Measurements from ENCODE around the gene PTH2.
A peak's percentile ranks its signal among the peaks of the same experiment; 100 is the strongest.

PTH2 gene

DNA sequence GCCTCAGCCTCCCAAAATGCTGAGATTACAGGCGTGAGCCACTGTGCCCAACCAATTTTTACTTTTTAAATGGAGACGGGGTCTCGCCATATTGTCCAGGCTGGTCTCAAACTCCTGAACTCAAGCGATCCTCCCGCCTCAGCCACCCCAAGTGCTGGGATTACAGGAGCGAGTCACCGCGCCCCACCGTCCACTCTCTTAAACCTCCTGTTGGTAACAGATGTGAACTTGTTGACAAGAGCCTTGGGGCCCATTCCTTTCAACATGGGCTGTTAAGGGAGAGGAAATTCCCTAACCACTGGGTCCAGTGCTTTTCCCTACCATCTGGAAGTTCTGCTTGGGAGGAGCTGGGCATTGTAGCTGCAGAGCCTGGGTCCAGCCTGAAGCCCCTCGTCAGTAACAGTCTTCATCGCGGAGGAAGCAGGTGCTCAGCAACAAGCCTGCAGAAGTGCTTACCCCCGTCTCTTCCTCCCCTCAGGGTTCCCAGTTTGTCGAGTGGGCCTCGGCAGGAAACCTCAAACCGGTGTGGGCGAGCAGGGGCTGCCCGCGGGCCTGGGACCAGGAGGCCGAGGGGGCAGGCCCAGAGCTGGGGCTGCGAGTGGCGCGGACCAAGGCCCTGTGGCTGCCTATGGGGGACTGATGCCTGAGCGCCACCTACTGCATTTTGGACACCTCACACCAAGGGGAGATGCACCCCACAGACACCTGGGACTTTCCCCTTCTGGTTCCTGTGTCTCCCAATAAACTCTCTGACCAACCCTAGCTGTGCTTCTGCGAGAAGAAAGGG is 46.8 kb upstream of the PTH2 start:
- no peak overlapping the region for H2AFZ ChIP-seq (ENCODE audit: low read length)
- no peaks in the 10 kb centered on the region for H3K27me3 ChIP-seq (ENCODE audit: insufficient read depth, low read length)
- H3K9me2 ChIP-seq (ENCODE audit: low read depth, low read length): no peaks in the 10 kb centered on the region
- H4K20me1 ChIP-seq (ENCODE audit: insufficient read depth, low read length): no peaks in the 10 kb centered on the region
- no peak overlapping the region for H3K4me3 ChIP-seq (ENCODE audit: low read depth, low read length, poor library complexity, severe bottlenecking)
- no peaks in the 10 kb centered on the region for H3K79me2 ChIP-seq (ENCODE audit: insufficient read depth, low read length)
- peaks cover 4% of the 10 kb centered on the region for H3K36me3 ChIP-seq (ENCODE audit: insufficient read depth, low read length)
- no peak overlapping the region for H3K9ac ChIP-seq (ENCODE audit: low read length)
- no peak for TF ChIP-seq EZH2 (IDR thresholded peaks at IDR 0.05; ENCODE audit: borderline replicate concordance, low read length)
- TF ChIP-seq, protein P1, sequence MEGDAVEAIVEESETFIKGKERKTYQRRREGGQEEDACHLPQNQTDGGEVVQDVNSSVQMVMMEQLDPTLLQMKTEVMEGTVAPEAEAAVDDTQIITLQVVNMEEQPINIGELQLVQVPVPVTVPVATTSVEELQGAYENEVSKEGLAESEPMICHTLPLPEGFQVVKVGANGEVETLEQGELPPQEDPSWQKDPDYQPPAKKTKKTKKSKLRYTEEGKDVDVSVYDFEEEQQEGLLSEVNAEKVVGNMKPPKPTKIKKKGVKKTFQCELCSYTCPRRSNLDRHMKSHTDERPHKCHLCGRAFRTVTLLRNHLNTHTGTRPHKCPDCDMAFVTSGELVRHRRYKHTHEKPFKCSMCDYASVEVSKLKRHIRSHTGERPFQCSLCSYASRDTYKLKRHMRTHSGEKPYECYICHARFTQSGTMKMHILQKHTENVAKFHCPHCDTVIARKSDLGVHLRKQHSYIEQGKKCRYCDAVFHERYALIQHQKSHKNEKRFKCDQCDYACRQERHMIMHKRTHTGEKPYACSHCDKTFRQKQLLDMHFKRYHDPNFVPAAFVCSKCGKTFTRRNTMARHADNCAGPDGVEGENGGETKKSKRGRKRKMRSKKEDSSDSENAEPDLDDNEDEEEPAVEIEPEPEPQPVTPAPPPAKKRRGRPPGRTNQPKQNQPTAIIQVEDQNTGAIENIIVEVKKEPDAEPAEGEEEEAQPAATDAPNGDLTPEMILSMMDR (IDR thresholded peaks at IDR 0.05; ENCODE audit: low read length): peak; percentile 78
- no peaks in the 10 kb centered on the region for H3F3A ChIP-seq (ENCODE audit: insufficient read depth, low read length)
- peaks cover 38% of the 10 kb centered on the region for H3K4me1 ChIP-seq (ENCODE audit: insufficient read depth, low read length, severe bottlenecking)
- no peak overlapping the region for H3K4me2 ChIP-seq (ENCODE audit: low read length)
- peak overlapping the region; percentile 21 for H3K27ac ChIP-seq (ENCODE audit: low read depth, low read length, poor library complexity, severe bottlenecking)
- H3K9me3 ChIP-seq (ENCODE audit: low read length): no peaks in the 10 kb centered on the region

DNA sequence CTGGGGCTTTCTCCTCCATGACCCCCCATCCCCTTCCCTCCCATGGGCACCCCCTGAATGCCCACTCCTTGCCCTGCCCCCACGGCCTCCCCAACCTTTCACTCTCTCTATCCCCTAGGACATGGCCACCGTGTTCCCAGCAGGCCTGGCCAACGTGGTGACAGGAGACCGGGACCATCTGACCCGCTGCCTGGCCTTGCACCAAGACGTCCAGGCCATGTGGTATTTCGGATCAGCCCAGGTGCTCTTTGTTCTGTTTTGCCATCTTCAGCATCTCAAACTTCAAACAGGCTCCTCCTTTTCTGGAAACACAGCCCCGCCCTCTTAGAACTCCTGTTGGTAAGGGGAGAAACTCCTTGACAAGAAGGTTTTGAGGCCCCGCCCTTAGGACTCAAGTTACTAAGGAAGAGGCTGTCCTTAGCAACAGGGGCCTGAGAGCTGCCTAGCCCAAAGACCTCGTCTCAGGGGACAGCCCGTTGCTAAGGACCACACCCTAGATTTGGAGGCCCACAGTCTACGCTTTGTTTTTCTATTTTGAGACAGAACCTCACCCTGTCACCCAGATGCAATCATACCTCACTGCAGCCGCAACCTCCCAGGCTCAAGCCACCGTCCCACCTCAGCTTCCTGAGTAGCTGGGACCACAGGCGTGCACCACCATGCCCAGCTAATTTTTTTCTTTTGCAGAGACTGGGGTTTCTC is 45.7 kb upstream of the PTH2 start:
- Histone ChIP-seq H3K4me2 (ENCODE audit: low read length) (no peak overlapping the region), H3F3A (ENCODE audit: insufficient read depth, low read length) (no peaks in the 10 kb centered on the region), H4K20me1 (ENCODE audit: insufficient read depth, low read length) (no peaks in the 10 kb centered on the region), H3K4me1 (ENCODE audit: insufficient read depth, low read length, severe bottlenecking) (peaks cover 31% of the 10 kb centered on the region), H3K4me3 (ENCODE audit: low read depth, low read length, poor library complexity, severe bottlenecking) (no peak overlapping the region), H3K36me3 (ENCODE audit: insufficient read depth, low read length) (peaks cover 4% of the 10 kb centered on the region), H2AFZ (ENCODE audit: low read length) (no peak overlapping the region), H3K27ac (ENCODE audit: low read depth, low read length, poor library complexity, severe bottlenecking) (peak overlapping the region; percentile 57), H3K9ac (ENCODE audit: low read length) (no peak overlapping the region), H3K27me3 (ENCODE audit: insufficient read depth, low read length) (no peaks in the 10 kb centered on the region), H3K9me3 (ENCODE audit: low read length) (no peaks in the 10 kb centered on the region), H3K9me2 (ENCODE audit: low read depth, low read length) (no peaks in the 10 kb centered on the region), H3K79me2 (ENCODE audit: insufficient read depth, low read length) (no peaks in the 10 kb centered on the region)
- TF ChIP-seq EZH2 (IDR thresholded peaks at IDR 0.05; ENCODE audit: borderline replicate concordance, low read length): no peak
- TF ChIP-seq, protein P1 (IDR thresholded peaks at IDR 0.05; ENCODE audit: low read length): no peak

DNA sequence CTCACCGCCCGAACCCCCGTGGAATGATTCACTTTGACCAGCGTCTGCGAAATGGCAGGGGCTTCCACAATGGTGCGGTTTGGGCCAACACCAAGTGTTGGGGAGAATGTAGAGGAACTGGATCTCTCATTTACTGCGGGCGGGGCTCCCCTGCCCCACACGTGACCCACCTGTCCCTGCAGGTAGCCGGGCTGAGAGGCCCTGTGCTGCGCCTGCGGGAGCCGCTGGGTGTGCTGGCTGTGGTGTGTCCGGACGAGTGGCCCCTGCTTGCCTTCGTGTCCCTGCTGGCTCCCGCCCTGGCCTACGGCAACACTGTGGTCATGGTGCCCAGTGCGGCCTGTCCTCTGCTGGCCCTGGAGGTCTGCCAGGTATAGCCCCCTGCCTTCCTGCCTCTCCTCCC is 45.0 kb upstream of the PTH2 start:
- TF ChIP-seq EZH2 (IDR thresholded peaks at IDR 0.05; ENCODE audit: borderline replicate concordance, low read length): no peak
- TF ChIP-seq, protein P1 (IDR thresholded peaks at IDR 0.05; ENCODE audit: low read length): no peak
- Histone ChIP-seq H3K9me3 (ENCODE audit: low read length) (no peaks in the 10 kb centered on the region), H3K79me2 (ENCODE audit: insufficient read depth, low read length) (no peaks in the 10 kb centered on the region), H3K27me3 (ENCODE audit: insufficient read depth, low read length) (no peaks in the 10 kb centered on the region), H3K4me3 (ENCODE audit: low read depth, low read length, poor library complexity, severe bottlenecking) (no peak overlapping the region), H3F3A (ENCODE audit: insufficient read depth, low read length) (no peaks in the 10 kb centered on the region), H3K4me1 (ENCODE audit: insufficient read depth, low read length, severe bottlenecking) (peaks cover 24% of the 10 kb centered on the region), H3K9me2 (ENCODE audit: low read depth, low read length) (no peaks in the 10 kb centered on the region), H4K20me1 (ENCODE audit: insufficient read depth, low read length) (no peaks in the 10 kb centered on the region), H3K27ac (ENCODE audit: low read depth, low read length, poor library complexity, severe bottlenecking) (no peak overlapping the region), H3K36me3 (ENCODE audit: insufficient read depth, low read length) (peaks cover 4% of the 10 kb centered on the region), H3K9ac (ENCODE audit: low read length) (no peak overlapping the region), H2AFZ (ENCODE audit: low read length) (no peak overlapping the region), H3K4me2 (ENCODE audit: low read length) (no peak overlapping the region)

Data from OCI-LY1 (cell line).